PC-3 (cell line): ENCODE data around the gene ZXDC. TPM values are rescaled to one million over a fixed set of nuclear protein-coding genes. Genes with fewer than 3 reads are reported as not detected.

Experiments
- ATAC-seq: fragments of 200-7000 bp; cut with Tn5 transposase; 2 replicates; pipeline ENCODE4 v1.9.1; 2020; ENCODE audit warnings: mild to moderate bottlenecking, moderate library complexity
- BruUV-seq: library from RNA; stranded (reverse); fragments of 400-500 nt; replicated peaks from 2 replicates; lab custom pipeline; 2021; lab: Mats Ljungman, UMichigan
- CTCF ChIA-PET: fragments of 300-600 bp; sonication (Branson Sonifier 250); formaldehyde crosslinking; loops from one replicate; lab custom pipeline; 2022; ENCODE audit warnings: antibody characterized with exemption; lab: Charles Lee
- POLR2A ChIA-PET: fragments of 300-600 bp; sonication (Branson Sonifier 250); formaldehyde crosslinking; loops from one replicate; lab custom pipeline; 2022; ENCODE audit warnings: antibody characterized with exemption; ENCODE audit not compliant: unreplicated experiment; lab: Charles Lee
- DNase-seq: peaks from one replicate; pipeline ENCODE4 v3.0.0-alpha.2; 2015
- H2AFZ ChIP-seq: fragments of 300-600 bp; sonication (generic); 2 replicates; pipeline ENCODE4 v1.6.0; 2016; ENCODE audit warnings: antibody characterized with exemption, low read length
- H3F3A ChIP-seq: fragments of 300-600 bp; sonication (generic); one replicate; pipeline ENCODE4 v1.6.0; 2017; ENCODE audit warnings: antibody characterized with exemption, low read length, control low read depth, mild to moderate bottlenecking; ENCODE audit not compliant: unreplicated experiment
- H3K27ac ChIP-seq: fragments of 300-600 bp; sonication (generic); 2 replicates; pipeline ENCODE4 v1.5.1; 2016; ENCODE audit warnings: mild to moderate bottlenecking, low read length
- H3K27me3 ChIP-seq: fragments of 300-600 bp; sonication (generic); 2 replicates; pipeline ENCODE4 v1.6.1; 2016; ENCODE audit warnings: low read length, mixed read lengths
- H3K36me3 ChIP-seq: fragments of 300-600 bp; sonication (generic); 2 replicates; pipeline ENCODE4 v1.6.1; 2016; ENCODE audit warnings: low read depth, mixed run types, low read length, mixed read lengths
- H3K4me1 ChIP-seq: fragments of 300-600 bp; sonication (generic); 2 replicates; pipeline ENCODE4 v1.5.1; 2016; ENCODE audit warnings: low read length; ENCODE audit not compliant: insufficient read depth
- H3K4me2 ChIP-seq: fragments of 300-600 bp; sonication (generic); 2 replicates; pipeline ENCODE4 v1.6.0; 2016; ENCODE audit warnings: low read length
- H3K4me3 ChIP-seq: fragments of 300-600 bp; sonication (generic); 2 replicates; pipeline ENCODE4 v1.5.1; 2016; ENCODE audit warnings: mild to moderate bottlenecking, low read length, mixed read lengths
- H3K79me2 ChIP-seq: fragments of 300-600 bp; sonication (generic); 2 replicates; pipeline ENCODE4 v1.6.1; 2017; ENCODE audit warnings: low read length, mixed read lengths
- H3K9ac ChIP-seq: fragments of 300-600 bp; sonication (generic); 2 replicates; pipeline ENCODE4 v1.6.0; 2016; ENCODE audit warnings: mild to moderate bottlenecking, low read length
- H3K9me2 ChIP-seq: fragments of 300-600 bp; sonication (generic); replicated peaks from 2 replicates; pipeline ENCODE4 v1.6.1; 2016; ENCODE audit warnings: mixed run types, low read length, mixed read lengths
- H3K9me3 ChIP-seq: fragments of 300-600 bp; sonication (generic); 2 replicates; pipeline ENCODE4 v1.6.1; 2016; ENCODE audit warnings: low read length, mixed read lengths
- H4K20me1 ChIP-seq: fragments of 300-600 bp; sonication (generic); 2 replicates; pipeline ENCODE4 v1.6.1; 2016; ENCODE audit warnings: low read length, mixed read lengths
- EZH2 ChIP-seq: fragments of 300-600 bp; sonication (generic); IDR thresholded peaks from one replicate; pipeline ENCODE4 v1.6.1; 2017; ENCODE audit warnings: antibody characterized with exemption, mild to moderate bottlenecking, low read length; ENCODE audit not compliant: unreplicated experiment
- EZH2phosphoT487 ChIP-seq: fragments of 300-600 bp; sonication (generic); IDR thresholded peaks from 2 replicates; pipeline ENCODE4 v1.6.1; 2018; ENCODE audit warnings: mild to moderate bottlenecking, antibody characterized with exemption, low read length, borderline replicate concordance
- intact Hi-C: fragments of 100-400 bp; cut with micrococcal nuclease; formaldehyde crosslinking; loops from 2 replicates; pipeline ENCODE4 v1.9.0; 2023
- total RNA-seq: library from RNA; depleted of rRNA; stranded (reverse); fragments of >200 nt; gene quantifications from 2 replicates; pipeline ENCODE4 v1.2.3, GENCODE V29; 2014
- TF ChIP-seq, protein P1 (sequence below): fragments of 300-600 bp; sonication (generic); conservative IDR thresholded peaks from 2 replicates; pipeline ENCODE4 v1.5.1; 2017; ENCODE audit warnings: antibody characterized with exemption, low read depth, mild to moderate bottlenecking, low read length

Gene ZXDC
- total RNA-seq, 1 experiment from 2014 or later, result 18.7 TPM

DNA sequence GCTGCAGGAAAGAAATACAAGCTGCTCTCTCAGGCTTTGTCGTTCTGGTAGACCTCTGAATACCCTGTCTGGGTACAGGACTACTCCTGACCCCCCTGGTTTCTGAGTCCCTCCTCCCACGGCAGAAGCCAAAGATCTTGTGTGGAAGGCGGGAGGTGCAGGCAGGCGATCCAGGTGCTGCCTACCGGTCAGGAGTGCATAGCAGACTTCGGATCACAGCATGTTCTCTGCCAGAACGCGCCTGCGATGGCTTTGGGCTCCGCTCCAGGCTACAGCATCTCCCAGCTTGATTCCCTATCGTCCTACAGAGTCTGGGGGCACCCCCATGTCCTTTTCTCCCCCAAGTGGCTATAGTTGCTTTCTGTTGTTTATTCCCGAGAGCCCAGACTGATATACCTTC lies 83.4 kb downstream of the ZXDC start:
- Histone ChIP-seq H3K4me3 (no peak overlapping the region), H3K4me1 (0 out of 2 replicates have a peak, but pooled peaks cover 3% of the 10 kb centered on the region), H2AFZ (no peak overlapping the region), H3K79me2 (no peaks in the 10 kb centered on the region), H3K27ac (no peak overlapping the region), H4K20me1 (no peaks in the 10 kb centered on the region), H3K27me3 (no peaks in the 10 kb centered on the region), H3K9me3 (no peaks in the 10 kb centered on the region), H3K9me2 (no peaks in the 10 kb centered on the region), H3F3A (no peaks in the 10 kb centered on the region), H3K4me2 (no peak overlapping the region), H3K9ac (no peak overlapping the region), H3K36me3 (no peaks in the 10 kb centered on the region)
- no peak for TF ChIP-seq EZH2phosphoT487
- no peak for TF ChIP-seq EZH2
- TF ChIP-seq, protein P1, sequence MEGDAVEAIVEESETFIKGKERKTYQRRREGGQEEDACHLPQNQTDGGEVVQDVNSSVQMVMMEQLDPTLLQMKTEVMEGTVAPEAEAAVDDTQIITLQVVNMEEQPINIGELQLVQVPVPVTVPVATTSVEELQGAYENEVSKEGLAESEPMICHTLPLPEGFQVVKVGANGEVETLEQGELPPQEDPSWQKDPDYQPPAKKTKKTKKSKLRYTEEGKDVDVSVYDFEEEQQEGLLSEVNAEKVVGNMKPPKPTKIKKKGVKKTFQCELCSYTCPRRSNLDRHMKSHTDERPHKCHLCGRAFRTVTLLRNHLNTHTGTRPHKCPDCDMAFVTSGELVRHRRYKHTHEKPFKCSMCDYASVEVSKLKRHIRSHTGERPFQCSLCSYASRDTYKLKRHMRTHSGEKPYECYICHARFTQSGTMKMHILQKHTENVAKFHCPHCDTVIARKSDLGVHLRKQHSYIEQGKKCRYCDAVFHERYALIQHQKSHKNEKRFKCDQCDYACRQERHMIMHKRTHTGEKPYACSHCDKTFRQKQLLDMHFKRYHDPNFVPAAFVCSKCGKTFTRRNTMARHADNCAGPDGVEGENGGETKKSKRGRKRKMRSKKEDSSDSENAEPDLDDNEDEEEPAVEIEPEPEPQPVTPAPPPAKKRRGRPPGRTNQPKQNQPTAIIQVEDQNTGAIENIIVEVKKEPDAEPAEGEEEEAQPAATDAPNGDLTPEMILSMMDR, result no peak
- DNase-seq (no peak), ATAC-seq (no peak)
- ChIA-PET POLR2A (no interaction called here), CTCF (no interaction called here)
- intact Hi-C loops, result no loop called here
- no TSS peak for BruUV-seq

DNA sequence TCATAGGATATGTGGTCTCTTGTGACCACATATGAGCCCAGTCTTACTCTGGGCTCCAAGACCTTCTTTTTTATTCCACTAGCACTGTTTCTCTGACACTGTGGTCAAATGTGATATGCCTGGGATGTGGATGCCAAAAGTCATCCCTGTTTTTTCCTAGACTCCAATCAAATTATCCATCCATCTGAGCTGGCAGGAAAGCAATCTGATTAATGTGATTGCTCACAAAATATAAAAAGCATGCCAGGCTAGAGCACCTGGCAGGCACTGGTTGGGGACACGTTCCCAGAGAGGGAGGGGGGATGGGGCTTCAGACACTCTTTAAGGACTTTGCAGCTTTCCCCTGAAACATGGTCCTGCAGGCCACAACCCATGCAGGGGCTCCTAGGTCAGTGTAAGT lies 84.1 kb downstream of the ZXDC start:
- Histone ChIP-seq H3F3A (no peaks in the 10 kb centered on the region), H3K4me3 (no peak overlapping the region), H3K4me1 (0 out of 2 replicates have a peak, but pooled peaks cover 3% of the 10 kb centered on the region), H3K4me2 (no peak overlapping the region), H3K27me3 (no peaks in the 10 kb centered on the region), H4K20me1 (no peaks in the 10 kb centered on the region), H3K9me3 (no peaks in the 10 kb centered on the region), H3K9ac (no peak overlapping the region), H2AFZ (no peak overlapping the region), H3K27ac (no peak overlapping the region), H3K36me3 (no peaks in the 10 kb centered on the region), H3K9me2 (no peaks in the 10 kb centered on the region), H3K79me2 (no peaks in the 10 kb centered on the region)
- POLR2A ChIA-PET, result no interaction called here
- ATAC-seq, result no peak
- CTCF ChIA-PET, result no interaction called here
- no TSS peak for BruUV-seq
- intact Hi-C loops, result no loop called here
- TF ChIP-seq, protein P1, result no peak
- no peak for DNase-seq

DNA sequence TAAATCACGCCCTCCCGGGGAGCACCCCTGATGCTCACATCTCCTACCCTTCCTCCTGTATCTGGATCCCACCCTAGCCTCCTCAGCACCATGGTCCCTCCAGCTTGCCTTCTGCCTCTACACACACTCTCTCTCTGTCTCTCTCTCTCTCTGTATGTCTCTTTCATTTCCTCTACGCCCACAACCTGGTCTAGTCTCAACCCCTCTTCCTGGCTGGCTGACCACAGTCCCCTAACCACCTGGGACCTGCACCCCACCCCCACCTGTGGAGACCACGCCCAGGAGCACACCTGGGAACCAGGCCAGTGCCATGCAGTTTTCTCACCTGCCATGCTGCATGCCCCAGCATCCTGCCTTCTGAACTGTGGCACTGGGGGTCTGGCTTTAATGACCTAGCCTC lies 84.9 kb downstream of the ZXDC start:
- Histone ChIP-seq H3K27ac (no peak overlapping the region), H4K20me1 (no peaks in the 10 kb centered on the region), H3K4me2 (no peak overlapping the region), H3K9me2 (no peaks in the 10 kb centered on the region), H3K4me1 (0 out of 2 replicates have a peak, but pooled peaks cover 3% of the 10 kb centered on the region), H3K9ac (no peak overlapping the region), H3K36me3 (no peaks in the 10 kb centered on the region), H3K27me3 (no peaks in the 10 kb centered on the region), H3K9me3 (no peaks in the 10 kb centered on the region), H3K79me2 (no peaks in the 10 kb centered on the region), H2AFZ (no peak overlapping the region), H3K4me3 (no peak overlapping the region), H3F3A (no peaks in the 10 kb centered on the region)
- ATAC-seq, result no peak
- CTCF ChIA-PET, result no interaction called here
- intact Hi-C loops, result no loop called here
- BruUV-seq, result no TSS peak
- DNase-seq, result no peak
- POLR2A ChIA-PET, result no interaction called here
- TF ChIP-seq EZH2phosphoT487 (no peak), EZH2 (no peak)
- TF ChIP-seq, protein P1, result no peak
